GM12864 (cell line): ENCODE results near the gene ABLIM2.
"Not testable (repeated sequence)": the region's sequence is repeated elsewhere in the genome, so short reads cannot be mapped to it uniquely, and the experiment has no call there.

ENCODE experiments used
- DNase-seq: peaks from one replicate; pipeline ENCODE4 v3.0.0-alpha.2; 2011; ENCODE audit warnings: low read depth
- H3K4me3 ChIP-seq: 2 replicates; pipeline ENCODE4 v1.5.1; 2011; ENCODE audit warnings: mild to moderate bottlenecking, low read depth, low read length, control low read depth
- CTCF ChIP-seq: IDR thresholded peaks from 2 replicates; pipeline ENCODE4 v1.5.1; 2011; ENCODE audit warnings: low read depth, mild to moderate bottlenecking, moderate library complexity, low read length, control low read depth, inconsistent platforms; ENCODE audit errors: missing control alignments

The ABLIM2 gene

GRCh38 chr4:8144359-8144758 is 14.3 kb downstream of the ABLIM2 start:
- no peak for DNase-seq
- H3K4me3 ChIP-seq = no peak overlapping the region
- no peak for TF ChIP-seq CTCF

GRCh38 chr4:8143392-8144140 is 15.0 kb downstream of the ABLIM2 start:
- no peak for DNase-seq
- H3K4me3 ChIP-seq = no peak overlapping the region
- no peak for TF ChIP-seq CTCF

GRCh38 chr4:8142556-8142955 is 16.1 kb downstream of the ABLIM2 start:
- no peak overlapping the region for H3K4me3 ChIP-seq
- DNase-seq = no peak
- TF ChIP-seq CTCF = no peak

- no peak for TF ChIP-seq CTCF
- DNase-seq = no peak
- no peak overlapping the region for H3K4me3 ChIP-seq
These were observed 16.7 kb downstream of the ABLIM2 start for GRCh38 chr4:8141935-8142334.

GRCh38 chr4:8140915-8141314 is 17.7 kb downstream of the ABLIM2 start:
- H3K4me3 ChIP-seq = no peak overlapping the region
- TF ChIP-seq CTCF = no peak
- no peak for DNase-seq

GRCh38 chr4:8139726-8140125 is 18.9 kb downstream of the ABLIM2 start:
- H3K4me3 ChIP-seq, DNase-seq: not testable (repeated sequence)

- no peak for TF ChIP-seq CTCF
- no peak for DNase-seq
- no peak overlapping the region for H3K4me3 ChIP-seq
These were observed 21.5 kb downstream of the ABLIM2 start for GRCh38 chr4:8136972-8137710.
